Activated naive CD4-positive, alpha-beta T cell treated with Interleukin-2 at 50 U/mL for 16 hours (primary cell): ENCODE results near the gene IL37.
"Not testable (repeated sequence)": the region's sequence is repeated elsewhere in the genome, so short reads cannot be mapped to it uniquely, and the experiment has no call there.

Experiments used
- DNase-seq: peaks from one replicate; pipeline ENCODE4 v3.0.0-alpha.2; 2020

Gene IL37

GRCh38 chr2:112923967-112924338 lies 13.0 kb downstream of the IL37 start:
- DNase-seq: no peak

GRCh38 chr2:112924360-112924759 lies 13.4 kb downstream of the IL37 start:
- no peak for DNase-seq

- DNase-seq: no peak
Measured at GRCh38 chr2:112924821-112925220, 13.9 kb downstream of the IL37 start.

GRCh38 chr2:112926707-112927106 lies 15.7 kb downstream of the IL37 start:
- DNase-seq: no peak

- DNase-seq: no peak
Measured at GRCh38 chr2:112927745-112928144, 16.8 kb downstream of the IL37 start.

GRCh38 chr2:112933261-112933660 lies 22.3 kb downstream of the IL37 start:
- DNase-seq: no peak

GRCh38 chr2:112934117-112934516 lies 23.2 kb downstream of the IL37 start:
- not testable (repeated sequence) for DNase-seq

GRCh38 chr2:112936927-112937232 lies 25.9 kb downstream of the IL37 start:
- no peak for DNase-seq

- no peak for DNase-seq
Measured at GRCh38 chr2:112938904-112939303, 27.9 kb downstream of the IL37 start.

- DNase-seq: no peak
Measured at GRCh38 chr2:112939425-112939824, 28.5 kb downstream of the IL37 start.

- DNase-seq: no peak
Measured at GRCh38 chr2:112940859-112941625, 30.1 kb downstream of the IL37 start.

GRCh38 chr2:112941753-112942653 lies 31.0 kb downstream of the IL37 start:
- DNase-seq: peak; percentile 66

- DNase-seq: no peak
Measured at GRCh38 chr2:112942654-112943002, 31.7 kb downstream of the IL37 start.

GRCh38 chr2:112944971-112945370 lies 34.0 kb downstream of the IL37 start:
- DNase-seq: no peak

- DNase-seq: no peak
Measured at GRCh38 chr2:112946086-112946485, 35.1 kb downstream of the IL37 start.

- no peak for DNase-seq
Measured at GRCh38 chr2:112947374-112947773, 36.4 kb downstream of the IL37 start.

- DNase-seq: no peak
Measured at GRCh38 chr2:112949456-112949855, 38.5 kb downstream of the IL37 start.

- DNase-seq: no peak
Measured at GRCh38 chr2:112954364-112954763, 43.4 kb downstream of the IL37 start.

GRCh38 chr2:112957511-112957910 lies 46.5 kb downstream of the IL37 start:
- no peak for DNase-seq

GRCh38 chr2:112958428-112959108 lies 47.6 kb downstream of the IL37 start:
- DNase-seq: peak; percentile 20

GRCh38 chr2:112959109-112959812 lies 48.3 kb downstream of the IL37 start:
- no peak for DNase-seq

GRCh38 chr2:112960230-112960825 lies 49.4 kb downstream of the IL37 start:
- no peak for DNase-seq
